Non-pigmented ciliary epithelial cell (primary cell): ENCODE data around the gene FRMD4A.
"Not testable (repeated sequence)": the region's sequence is repeated elsewhere in the genome, so short reads cannot be mapped to it uniquely, and the experiment has no call there.

Source experiments
- DNase-seq: peaks from one replicate; pipeline ENCODE4 v3.0.0-alpha.2; 2010; ENCODE audit warnings: low read depth

FRMD4A gene

GRCh38 chr10:13945390-13946208 lies 385.1 kb downstream of the FRMD4A start:
- no peak for DNase-seq

- DNase-seq = no peak
Observed at GRCh38 chr10:13944823-13945222, 385.9 kb downstream of the FRMD4A start.

GRCh38 chr10:13943735-13944398 lies 386.9 kb downstream of the FRMD4A start:
- no peak for DNase-seq

GRCh38 chr10:13942035-13942434 lies 388.7 kb downstream of the FRMD4A start:
- no peak for DNase-seq

GRCh38 chr10:13939391-13939790 lies 391.3 kb downstream of the FRMD4A start:
- DNase-seq = no peak

- no peak for DNase-seq
Observed at GRCh38 chr10:13938950-13939349, 391.8 kb downstream of the FRMD4A start.

- no peak for DNase-seq
Observed at GRCh38 chr10:13936826-13937225, 393.9 kb downstream of the FRMD4A start.

- no peak for DNase-seq
Observed at GRCh38 chr10:13930120-13930519, 400.6 kb downstream of the FRMD4A start.

- no peak for DNase-seq
Observed at GRCh38 chr10:13928451-13928850, 402.3 kb downstream of the FRMD4A start.

GRCh38 chr10:13925971-13926780 lies 404.5 kb downstream of the FRMD4A start:
- no peak for DNase-seq

GRCh38 chr10:13924040-13924725 lies 406.5 kb downstream of the FRMD4A start:
- peak; percentile 82 for DNase-seq

- DNase-seq = no peak
Observed at GRCh38 chr10:13922586-13922985, 408.1 kb downstream of the FRMD4A start.

- no peak for DNase-seq
Observed at GRCh38 chr10:13921941-13922340, 408.8 kb downstream of the FRMD4A start.

- not testable (repeated sequence) for DNase-seq
Observed at GRCh38 chr10:13921131-13921530, 409.6 kb downstream of the FRMD4A start.

GRCh38 chr10:13920465-13920864 lies 410.3 kb downstream of the FRMD4A start:
- DNase-seq = no peak

GRCh38 chr10:13920031-13920430 lies 410.7 kb downstream of the FRMD4A start:
- DNase-seq = no peak

- no peak for DNase-seq
Observed at GRCh38 chr10:13917791-13918190, 412.9 kb downstream of the FRMD4A start.

GRCh38 chr10:13916384-13916947 lies 414.3 kb downstream of the FRMD4A start:
- no peak for DNase-seq

GRCh38 chr10:13915710-13916109 lies 415.0 kb downstream of the FRMD4A start:
- no peak for DNase-seq

- no peak for DNase-seq
Observed at GRCh38 chr10:13913897-13914296, 416.8 kb downstream of the FRMD4A start.

- DNase-seq = no peak
Observed at GRCh38 chr10:13911821-13912520, 418.8 kb downstream of the FRMD4A start.
